SU-DHL-6 (cell line): ENCODE data around the gene IGF2BP2.

Experiments used
- CTCF ChIP-seq: fragments of 200-600 bp; sonication (generic); IDR thresholded peaks from one replicate; pipeline ENCODE4 v1.5.1; 2017; ENCODE audit warnings: antibody characterized with exemption, mild to moderate bottlenecking, low read length, moderate library complexity; ENCODE audit not compliant: insufficient read depth, poor library complexity, severe bottlenecking
- EZH2phosphoT487 ChIP-seq: fragments of 200-600 bp; sonication (generic), shearing (Covaris generic); conservative IDR thresholded peaks from 2 replicates; pipeline ENCODE4 v1.6.1; 2018; ENCODE audit warnings: mild to moderate bottlenecking, antibody characterized with exemption, low read length, moderate library complexity, mixed read lengths

GRCh38 chr3:185852635-185853034 lies 27.8 kb upstream of the IGF2BP2 start:
- TF ChIP-seq CTCF (no peak), EZH2phosphoT487 (no peak)
